ENCODE results near the gene NPC1L1. TPM values are rescaled to one million over a fixed set of nuclear protein-coding genes. Genes with fewer than 3 reads are reported as not detected.

The NPC1L1 gene
- total and polyA plus RNA-seq, 2 of the 13 experiments (the other 11 are each of a cell fraction or from before 2014, with no cell fraction given), result 4.8 to 14.5 TPM

GRCh38 chr7:44541028-44541869 lies at the start of gene NPC1L1 (continued):
- TF ChIP-seq RAD21 (CRISPR knock-in tag; IDR thresholded peaks at IDR 0.05) (no peak; the same call in 1 of the 2 replicates), MIER3 (CRISPR knock-in tag; IDR thresholded peaks at IDR 0.05; ENCODE audit: borderline replicate concordance) (peak; percentile 89; the same call in 1 of the 2 replicates), SP5 (CRISPR knock-in tag; IDR thresholded peaks at IDR 0.05; ENCODE audit: borderline replicate concordance, low read depth) (peak; percentile 44; the same call in 1 of the 2 replicates), SP4 (CRISPR knock-in tag; IDR thresholded peaks at IDR 0.05) (peak; percentile 82), NAIF1 (CRISPR knock-in tag; IDR thresholded peaks at IDR 0.05; ENCODE audit: borderline replicate concordance) (no peak), TAF15 (IDR thresholded peaks at IDR 0.05; ENCODE audit: low read depth, low read length, poor library complexity, severe bottlenecking) (no peak), GFI1 (CRISPR knock-in tag; IDR thresholded peaks at IDR 0.05; ENCODE audit: borderline replicate concordance) (peak; percentile 45; the same call in 1 of the 2 replicates), RBM22 (optimal IDR thresholded peaks at IDR 0.05; ENCODE audit: low read length) (peak; percentile 11), ARNT2 (CRISPR knock-in tag; IDR thresholded peaks at IDR 0.05; ENCODE audit: low read depth) (peak; percentile 65; the same call in 1 of the 2 replicates), MAFK (conservative IDR thresholded peaks at IDR 0.05 in 1 of 2, IDR thresholded peaks at IDR 0.05 in 1 of 2; ENCODE audit: low read length in 2 of 2) (peak; percentile 11 to 41; a peak in 2 of 4 replicates), POGK (CRISPR knock-in tag; conservative IDR thresholded peaks at IDR 0.05) (peak; percentile 76), STAG1 (CRISPR knock-in tag; IDR thresholded peaks at IDR 0.05) (no peak; the same call in 1 of the 2 replicates), LCORL (IDR thresholded peaks at IDR 0.05) (no peak), LCORL (CRISPR knock-in tag; IDR thresholded peaks at IDR 0.05) (peak; percentile 60; the same call in 1 of the 2 replicates), ZSCAN25 (CRISPR knock-in tag; IDR thresholded peaks at IDR 0.05) (peak; percentile 88)
- TF ChIP-seq, protein P1, sequence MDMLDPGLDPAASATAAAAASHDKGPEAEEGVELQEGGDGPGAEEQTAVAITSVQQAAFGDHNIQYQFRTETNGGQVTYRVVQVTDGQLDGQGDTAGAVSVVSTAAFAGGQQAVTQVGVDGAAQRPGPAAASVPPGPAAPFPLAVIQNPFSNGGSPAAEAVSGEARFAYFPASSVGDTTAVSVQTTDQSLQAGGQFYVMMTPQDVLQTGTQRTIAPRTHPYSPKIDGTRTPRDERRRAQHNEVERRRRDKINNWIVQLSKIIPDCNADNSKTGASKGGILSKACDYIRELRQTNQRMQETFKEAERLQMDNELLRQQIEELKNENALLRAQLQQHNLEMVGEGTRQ (IDR thresholded peaks at IDR 0.05; ENCODE audit: low read depth, low read length), result no peak
- TF ChIP-seq, protein P1 (CRISPR knock-in tag; IDR thresholded peaks at IDR 0.05; ENCODE audit: borderline replicate concordance), result no peak
- TF ChIP-seq, protein P2, sequence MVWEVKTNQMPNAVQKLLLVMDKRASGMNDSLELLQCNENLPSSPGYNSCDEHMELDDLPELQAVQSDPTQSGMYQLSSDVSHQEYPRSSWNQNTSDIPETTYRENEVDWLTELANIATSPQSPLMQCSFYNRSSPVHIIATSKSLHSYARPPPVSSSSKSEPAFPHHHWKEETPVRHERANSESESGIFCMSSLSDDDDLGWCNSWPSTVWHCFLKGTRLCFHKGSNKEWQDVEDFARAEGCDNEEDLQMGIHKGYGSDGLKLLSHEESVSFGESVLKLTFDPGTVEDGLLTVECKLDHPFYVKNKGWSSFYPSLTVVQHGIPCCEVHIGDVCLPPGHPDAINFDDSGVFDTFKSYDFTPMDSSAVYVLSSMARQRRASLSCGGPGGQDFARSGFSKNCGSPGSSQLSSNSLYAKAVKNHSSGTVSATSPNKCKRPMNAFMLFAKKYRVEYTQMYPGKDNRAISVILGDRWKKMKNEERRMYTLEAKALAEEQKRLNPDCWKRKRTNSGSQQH (CRISPR knock-in tag; IDR thresholded peaks at IDR 0.05; ENCODE audit: low read depth), result 0 out of 2 replicates have a peak, but pooled peaks have one; percentile 46
- TF ChIP-seq, protein P3, sequence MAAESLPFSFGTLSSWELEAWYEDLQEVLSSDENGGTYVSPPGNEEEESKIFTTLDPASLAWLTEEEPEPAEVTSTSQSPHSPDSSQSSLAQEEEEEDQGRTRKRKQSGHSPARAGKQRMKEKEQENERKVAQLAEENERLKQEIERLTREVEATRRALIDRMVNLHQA (CRISPR knock-in tag; IDR thresholded peaks at IDR 0.05), result no peak
- TF ChIP-seq, protein P4, sequence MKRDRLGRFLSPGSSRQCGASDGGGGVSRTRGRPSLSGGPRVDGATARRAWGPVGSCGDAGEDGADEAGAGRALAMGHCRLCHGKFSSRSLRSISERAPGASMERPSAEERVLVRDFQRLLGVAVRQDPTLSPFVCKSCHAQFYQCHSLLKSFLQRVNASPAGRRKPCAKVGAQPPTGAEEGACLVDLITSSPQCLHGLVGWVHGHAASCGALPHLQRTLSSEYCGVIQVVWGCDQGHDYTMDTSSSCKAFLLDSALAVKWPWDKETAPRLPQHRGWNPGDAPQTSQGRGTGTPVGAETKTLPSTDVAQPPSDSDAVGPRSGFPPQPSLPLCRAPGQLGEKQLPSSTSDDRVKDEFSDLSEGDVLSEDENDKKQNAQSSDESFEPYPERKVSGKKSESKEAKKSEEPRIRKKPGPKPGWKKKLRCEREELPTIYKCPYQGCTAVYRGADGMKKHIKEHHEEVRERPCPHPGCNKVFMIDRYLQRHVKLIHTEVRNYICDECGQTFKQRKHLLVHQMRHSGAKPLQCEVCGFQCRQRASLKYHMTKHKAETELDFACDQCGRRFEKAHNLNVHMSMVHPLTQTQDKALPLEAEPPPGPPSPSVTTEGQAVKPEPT (CRISPR knock-in tag; IDR thresholded peaks at IDR 0.05; ENCODE audit: low read depth), result no peak

All from HepG2 (cell line).